K562 (cell line): ENCODE data around the gene ABR. TPM values are rescaled to one million over a fixed set of nuclear protein-coding genes. Genes with fewer than 3 reads are reported as not detected.

Experiments
- CHD4 ChIP-seq: fragments of 200-600 bp; sonication (generic); IDR thresholded peaks from 3 replicates; pipeline ENCODE4 v1.6.1; 2012; ENCODE audit warnings: low read depth, mild to moderate bottlenecking, mixed read lengths, low read length, inconsistent platforms; ENCODE audit not compliant: insufficient read depth, insufficient replicate concordance, poor library complexity, severe bottlenecking
- GATAD2B ChIP-seq: fragments of 450-650 bp; IDR thresholded peaks from 2 replicates; pipeline ENCODE4 v1.6.1; 2017; ENCODE audit warnings: mild to moderate bottlenecking, borderline replicate concordance
- MEIS2 ChIP-seq: fragments of 450-650 bp; IDR thresholded peaks from 2 replicates; pipeline ENCODE4 v1.6.1; 2014; ENCODE audit warnings: mild to moderate bottlenecking; ENCODE audit not compliant: partially characterized antibody
- MTF1 ChIP-seq: fragments of 250-450 bp; sonication (Bioruptor Pico); IDR thresholded peaks from 2 replicates; pipeline ENCODE4 v1.9.0; 2021; ENCODE audit warnings: moderate library complexity, mild to moderate bottlenecking, inconsistent platforms, borderline replicate concordance
- RFX7 ChIP-seq: fragments of 250-450 bp; sonication (Bioruptor Pico); IDR thresholded peaks from 2 replicates; pipeline ENCODE4 v1.5.1; 2021; ENCODE audit warnings: mild to moderate bottlenecking
- SMAD1 ChIP-seq: fragments of 150-350 bp; IDR thresholded peaks from 2 replicates; pipeline ENCODE4 v1.6.1; 2014; ENCODE audit warnings: low read length, low read depth; ENCODE audit not compliant: partially characterized antibody
- ZNF696 ChIP-seq: fragments of 250-450 bp; sonication (Bioruptor Pico); conservative IDR thresholded peaks from 2 replicates; pipeline ENCODE4 v1.4.0; 2020; ENCODE audit warnings: mild to moderate bottlenecking, moderate library complexity
- polyA plus RNA-seq, 8 experiments: library from polyadenylated mRNA; depleted of rRNA in 4 of 8; stranded (reverse) in 5 of 8; unstranded in 3 of 8; fragments of >200 nt; fragmentation: Nextera tagmentation in 2 of 8; fragmentation: Illumina TruSeq in 1 of 8; extraction: Ambion mirVana in 2 of 8; extraction: Trizol in 1 of 8; gene quantifications; 2 replicates each; pipeline versions ENCODE4 v1.2.1 to v1.2.3, GENCODE V29; 2011 to 2014; ENCODE audit warnings: inconsistent platforms in 1 of 8, missing spikeins in 1 of 8
- total RNA-seq, 7 experiments: library from RNA; depleted of rRNA in 6 of 7; stranded (reverse); fragments of >200 nt in 6 of 7; fragmentation: Illumina TruSeq in 2 of 7; extraction: Trizol in 2 of 7; gene quantifications; 2 replicates each; pipeline versions ENCODE4 v1.2.1 to v1.2.3, GENCODE V29; 2011 to 2021; ENCODE audit warnings: low replicate concordance in 1 of 7
- TF ChIP-seq, protein P1 (sequence below): fragments of 450-650 bp; IDR thresholded peaks from 2 replicates; pipeline ENCODE4 v1.6.1; 2016; ENCODE audit warnings: low read depth
- TF ChIP-seq, protein P2 (sequence below), 2 experiments: IDR thresholded peaks; 2 replicates each; pipeline ENCODE4 v1.6.1; 2012; ENCODE audit warnings: improper control_type of control experiment in 2 of 2, low read depth in 2 of 2, low read length in 2 of 2, borderline replicate concordance in 1 of 2
- TF ChIP-seq, protein P3 (sequence below): fragments of 450-650 bp; formaldehyde crosslinking; IDR thresholded peaks from 2 replicates; pipeline ENCODE4 v1.4.0; 2020; ENCODE audit warnings: mild to moderate bottlenecking, moderate library complexity
- TF ChIP-seq, protein P4 (sequence below), 2 experiments: fragments of 450-650 bp; IDR thresholded peaks; 2 replicates each; pipeline ENCODE4 v1.6.1; 2016

Gene ABR
- total and polyA plus RNA-seq, 9 of the 15 experiments (the other 6 are each of a cell fraction or from before 2014, with no cell fraction given): 0.07 to 1.6 (median 0.37) TPM; not detected in 1

DNA sequence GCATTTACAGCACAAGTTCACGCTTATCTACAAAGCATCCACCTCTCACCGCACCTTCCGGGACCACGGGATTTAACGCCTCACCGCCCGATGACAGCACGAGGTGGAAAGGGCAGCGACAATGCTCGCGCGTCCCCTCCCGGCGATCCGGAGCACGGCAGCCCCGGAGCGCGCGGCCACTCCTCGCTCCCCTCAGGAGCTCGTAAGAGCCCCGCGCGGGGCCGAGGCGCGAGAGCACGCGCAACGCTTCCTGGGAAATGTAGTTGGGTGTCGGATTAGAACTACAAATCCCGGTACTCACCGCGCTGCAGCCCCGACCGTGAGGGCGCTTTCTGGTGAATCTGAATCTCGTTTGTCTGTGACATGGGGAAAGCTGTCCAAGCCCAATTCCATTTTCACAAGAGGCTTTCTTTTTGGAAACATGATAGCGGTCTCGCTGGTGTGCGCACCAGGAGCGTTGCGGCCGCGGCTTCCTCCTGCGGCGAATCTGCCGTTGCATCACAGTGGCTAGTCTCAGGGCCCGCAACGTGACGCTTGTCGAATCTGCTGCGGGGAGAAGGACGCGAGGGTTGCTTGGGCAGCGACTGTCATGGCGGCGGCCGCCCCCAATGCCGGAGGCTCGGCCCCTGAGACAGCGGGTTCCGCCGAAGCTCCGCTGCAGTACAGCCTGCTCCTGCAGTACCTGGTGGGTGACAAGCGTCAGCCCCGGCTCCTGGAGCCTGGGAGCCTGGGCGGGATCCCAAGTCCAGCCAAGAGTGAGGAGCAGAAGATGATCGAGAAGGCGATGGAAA is 183.0 kb downstream of the ABR start, which contains the start of gene TIMM22 (continued):
- TF ChIP-seq, protein P1, sequence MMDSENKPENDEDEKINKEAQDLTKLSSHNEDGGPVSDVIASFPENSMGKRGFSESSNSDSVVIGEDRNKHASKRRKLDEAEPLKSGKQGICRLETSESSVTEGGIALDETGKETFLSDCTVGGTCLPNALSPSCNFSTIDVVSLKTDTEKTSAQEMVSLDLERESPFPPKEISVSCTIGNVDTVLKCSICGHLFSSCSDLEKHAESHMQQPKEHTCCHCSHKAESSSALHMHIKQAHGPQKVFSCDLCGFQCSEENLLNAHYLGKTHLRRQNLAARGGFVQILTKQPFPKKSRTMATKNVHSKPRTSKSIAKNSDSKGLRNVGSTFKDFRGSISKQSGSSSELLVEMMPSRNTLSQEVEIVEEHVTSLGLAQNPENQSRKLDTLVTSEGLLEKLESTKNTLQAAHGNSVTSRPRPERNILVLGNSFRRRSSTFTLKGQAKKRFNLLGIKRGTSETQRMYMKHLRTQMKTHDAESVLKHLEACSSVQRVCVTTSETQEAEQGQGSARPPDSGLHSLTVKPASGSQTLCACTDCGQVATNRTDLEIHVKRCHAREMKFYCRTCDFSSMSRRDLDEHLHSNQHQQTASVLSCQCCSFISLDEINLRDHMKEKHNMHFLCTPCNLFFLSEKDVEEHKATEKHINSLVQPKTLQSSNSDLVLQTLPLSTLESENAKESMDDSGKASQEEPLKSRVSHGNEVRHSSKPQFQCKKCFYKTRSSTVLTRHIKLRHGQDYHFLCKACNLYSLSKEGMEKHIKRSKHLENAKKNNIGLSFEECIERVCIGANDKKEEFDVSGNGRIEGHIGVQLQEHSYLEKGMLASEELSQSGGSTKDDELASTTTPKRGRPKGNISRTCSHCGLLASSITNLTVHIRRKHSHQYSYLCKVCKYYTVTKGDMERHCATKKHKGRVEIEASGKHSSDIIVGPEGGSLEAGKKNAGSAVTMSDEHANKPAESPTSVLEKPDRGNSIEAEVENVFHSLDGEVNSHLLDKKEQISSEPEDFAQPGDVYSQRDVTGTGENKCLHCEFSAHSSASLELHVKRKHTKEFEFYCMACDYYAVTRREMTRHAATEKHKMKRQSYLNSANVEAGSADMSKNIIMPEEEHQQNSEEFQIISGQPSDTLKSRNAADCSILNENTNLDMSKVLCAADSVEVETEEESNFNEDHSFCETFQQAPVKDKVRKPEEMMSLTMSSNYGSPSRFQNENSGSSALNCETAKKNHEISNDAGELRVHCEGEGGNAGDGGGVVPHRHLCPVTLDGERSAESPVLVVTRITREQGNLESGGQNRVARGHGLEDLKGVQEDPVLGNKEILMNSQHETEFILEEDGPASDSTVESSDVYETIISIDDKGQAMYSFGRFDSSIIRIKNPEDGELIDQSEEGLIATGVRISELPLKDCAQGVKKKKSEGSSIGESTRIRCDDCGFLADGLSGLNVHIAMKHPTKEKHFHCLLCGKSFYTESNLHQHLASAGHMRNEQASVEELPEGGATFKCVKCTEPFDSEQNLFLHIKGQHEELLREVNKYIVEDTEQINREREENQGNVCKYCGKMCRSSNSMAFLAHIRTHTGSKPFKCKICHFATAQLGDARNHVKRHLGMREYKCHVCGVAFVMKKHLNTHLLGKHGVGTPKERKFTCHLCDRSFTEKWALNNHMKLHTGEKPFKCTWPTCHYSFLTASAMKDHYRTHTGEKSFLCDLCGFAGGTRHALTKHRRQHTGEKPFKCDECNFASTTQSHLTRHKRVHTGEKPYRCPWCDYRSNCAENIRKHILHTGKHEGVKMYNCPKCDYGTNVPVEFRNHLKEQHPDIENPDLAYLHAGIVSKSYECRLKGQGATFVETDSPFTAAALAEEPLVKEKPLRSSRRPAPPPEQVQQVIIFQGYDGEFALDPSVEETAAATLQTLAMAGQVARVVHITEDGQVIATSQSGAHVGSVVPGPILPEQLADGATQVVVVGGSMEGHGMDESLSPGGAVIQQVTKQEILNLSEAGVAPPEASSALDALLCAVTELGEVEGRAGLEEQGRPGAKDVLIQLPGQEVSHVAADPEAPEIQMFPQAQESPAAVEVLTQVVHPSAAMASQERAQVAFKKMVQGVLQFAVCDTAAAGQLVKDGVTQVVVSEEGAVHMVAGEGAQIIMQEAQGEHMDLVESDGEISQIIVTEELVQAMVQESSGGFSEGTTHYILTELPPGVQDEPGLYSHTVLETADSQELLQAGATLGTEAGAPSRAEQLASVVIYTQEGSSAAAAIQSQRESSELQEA: no peak
- TF ChIP-seq MTF1 (no peak), GATAD2B (no peak), CHD4 (no peak), ZNF696 (CRISPR knock-in tag) (no peak), RFX7 (CRISPR knock-in tag) (no peak), MEIS2 (peak; percentile 85), SMAD1 (no peak)
- TF ChIP-seq, protein P2, sequence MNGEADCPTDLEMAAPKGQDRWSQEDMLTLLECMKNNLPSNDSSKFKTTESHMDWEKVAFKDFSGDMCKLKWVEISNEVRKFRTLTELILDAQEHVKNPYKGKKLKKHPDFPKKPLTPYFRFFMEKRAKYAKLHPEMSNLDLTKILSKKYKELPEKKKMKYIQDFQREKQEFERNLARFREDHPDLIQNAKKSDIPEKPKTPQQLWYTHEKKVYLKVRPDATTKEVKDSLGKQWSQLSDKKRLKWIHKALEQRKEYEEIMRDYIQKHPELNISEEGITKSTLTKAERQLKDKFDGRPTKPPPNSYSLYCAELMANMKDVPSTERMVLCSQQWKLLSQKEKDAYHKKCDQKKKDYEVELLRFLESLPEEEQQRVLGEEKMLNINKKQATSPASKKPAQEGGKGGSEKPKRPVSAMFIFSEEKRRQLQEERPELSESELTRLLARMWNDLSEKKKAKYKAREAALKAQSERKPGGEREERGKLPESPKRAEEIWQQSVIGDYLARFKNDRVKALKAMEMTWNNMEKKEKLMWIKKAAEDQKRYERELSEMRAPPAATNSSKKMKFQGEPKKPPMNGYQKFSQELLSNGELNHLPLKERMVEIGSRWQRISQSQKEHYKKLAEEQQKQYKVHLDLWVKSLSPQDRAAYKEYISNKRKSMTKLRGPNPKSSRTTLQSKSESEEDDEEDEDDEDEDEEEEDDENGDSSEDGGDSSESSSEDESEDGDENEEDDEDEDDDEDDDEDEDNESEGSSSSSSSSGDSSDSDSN (IDR thresholded peaks at IDR 0.05; ENCODE audit: borderline replicate concordance in 1 of 2, low read depth in 2 of 2, low read length in 2 of 2): no peak
- TF ChIP-seq, protein P3, sequence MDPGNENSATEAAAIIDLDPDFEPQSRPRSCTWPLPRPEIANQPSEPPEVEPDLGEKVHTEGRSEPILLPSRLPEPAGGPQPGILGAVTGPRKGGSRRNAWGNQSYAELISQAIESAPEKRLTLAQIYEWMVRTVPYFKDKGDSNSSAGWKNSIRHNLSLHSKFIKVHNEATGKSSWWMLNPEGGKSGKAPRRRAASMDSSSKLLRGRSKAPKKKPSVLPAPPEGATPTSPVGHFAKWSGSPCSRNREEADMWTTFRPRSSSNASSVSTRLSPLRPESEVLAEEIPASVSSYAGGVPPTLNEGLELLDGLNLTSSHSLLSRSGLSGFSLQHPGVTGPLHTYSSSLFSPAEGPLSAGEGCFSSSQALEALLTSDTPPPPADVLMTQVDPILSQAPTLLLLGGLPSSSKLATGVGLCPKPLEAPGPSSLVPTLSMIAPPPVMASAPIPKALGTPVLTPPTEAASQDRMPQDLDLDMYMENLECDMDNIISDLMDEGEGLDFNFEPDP (CRISPR knock-in tag): no peak
- TF ChIP-seq, protein P4, sequence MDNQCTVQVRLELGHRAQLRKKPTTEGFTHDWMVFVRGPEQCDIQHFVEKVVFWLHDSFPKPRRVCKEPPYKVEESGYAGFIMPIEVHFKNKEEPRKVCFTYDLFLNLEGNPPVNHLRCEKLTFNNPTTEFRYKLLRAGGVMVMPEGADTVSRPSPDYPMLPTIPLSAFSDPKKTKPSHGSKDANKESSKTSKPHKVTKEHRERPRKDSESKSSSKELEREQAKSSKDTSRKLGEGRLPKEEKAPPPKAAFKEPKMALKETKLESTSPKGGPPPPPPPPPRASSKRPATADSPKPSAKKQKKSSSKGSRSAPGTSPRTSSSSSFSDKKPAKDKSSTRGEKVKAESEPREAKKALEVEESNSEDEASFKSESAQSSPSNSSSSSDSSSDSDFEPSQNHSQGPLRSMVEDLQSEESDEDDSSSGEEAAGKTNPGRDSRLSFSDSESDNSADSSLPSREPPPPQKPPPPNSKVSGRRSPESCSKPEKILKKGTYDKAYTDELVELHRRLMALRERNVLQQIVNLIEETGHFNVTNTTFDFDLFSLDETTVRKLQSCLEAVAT (IDR thresholded peaks at IDR 0.05): no peak
